ENCODE results near the gene RPS13. TPM values are rescaled to one million over a fixed set of nuclear protein-coding genes. Genes with fewer than 3 reads are reported as not detected.

The RPS13 gene
- total RNA-seq, 2 donors from 2014 or later = 660 to 806 TPM

DNA sequence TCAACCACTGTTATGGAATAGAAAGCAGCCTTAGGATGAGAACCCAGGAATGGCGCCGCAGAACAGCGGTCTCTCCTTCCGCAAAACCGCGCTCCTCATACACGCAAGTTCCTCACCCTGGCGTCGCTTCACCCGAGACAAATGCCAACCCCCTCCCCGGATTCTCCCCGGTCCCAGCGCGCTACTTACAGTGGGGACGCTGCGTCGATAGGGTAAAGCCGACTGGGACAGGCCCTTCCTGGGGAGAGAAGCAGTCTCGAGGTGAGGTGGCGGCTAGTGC is 287 bp downstream of the RPS13 start:
- intact Hi-C loops (cut with DNase I) = no loop called here
- 0 to 1% methylated on average over 2 to 20 of the region's 20 CpGs for WGBS, 2 donors

DNA sequence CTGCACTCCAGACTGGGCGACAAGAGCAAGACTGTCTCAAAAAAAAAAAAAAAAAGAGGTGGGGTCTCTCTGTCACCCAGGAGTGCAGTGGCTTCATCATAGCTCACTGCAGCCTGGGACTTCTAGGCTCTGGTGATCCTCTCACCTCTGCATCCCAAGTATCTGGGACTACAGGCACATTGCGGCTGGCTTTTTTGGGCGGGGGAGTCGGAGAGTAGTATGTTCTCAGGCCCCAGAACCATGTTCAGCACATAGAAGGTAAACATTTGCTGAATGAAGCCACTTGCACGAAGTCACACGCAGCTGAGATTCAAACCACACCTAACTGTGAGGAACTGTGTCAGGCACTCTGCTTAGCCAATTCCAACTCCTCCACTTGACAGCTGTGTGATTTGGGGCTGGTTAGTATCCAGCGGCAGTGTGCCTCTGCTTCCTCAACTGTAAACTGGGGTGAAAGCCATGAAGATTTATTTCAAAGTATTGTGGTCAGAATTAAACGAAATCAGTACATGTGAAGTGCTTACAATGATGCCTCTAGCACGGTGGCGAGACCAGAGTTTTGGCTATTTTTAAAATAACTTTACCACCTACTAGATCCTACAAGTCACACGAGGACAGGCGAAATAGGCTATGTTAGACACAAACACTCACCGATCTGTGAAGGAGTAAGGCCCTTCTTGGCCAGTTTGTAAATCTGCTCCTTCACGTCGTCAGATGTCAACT is 789 bp downstream of the RPS13 start:
- Histone ChIP-seq H3K4me1 (peaks cover 29% of the 10 kb centered on the region), H3K27me3 (no peaks in the 10 kb centered on the region), H3K36me3 (replicated peaks in 1 of 2; ENCODE audit: insufficient read depth in 1 of 2, low read depth in 2 of 2) (peaks cover 6 to 21% of the 10 kb centered on the region in 2 donors), H3K4me3 (peak overlapping the region; percentile 84 to 88), H3K9me3 (no peaks in the 10 kb centered on the region), H3K27ac (peak overlapping the region; percentile 75 to 94 (median 90))
- WGBS, 2 donors = 6 to 14% methylated on average over 14 to 15 of the region's 15 CpGs
- DNase-seq (peak in 1 of 4 donors; percentile 22), ATAC-seq (no peak)
- TF ChIP-seq, protein P1, sequence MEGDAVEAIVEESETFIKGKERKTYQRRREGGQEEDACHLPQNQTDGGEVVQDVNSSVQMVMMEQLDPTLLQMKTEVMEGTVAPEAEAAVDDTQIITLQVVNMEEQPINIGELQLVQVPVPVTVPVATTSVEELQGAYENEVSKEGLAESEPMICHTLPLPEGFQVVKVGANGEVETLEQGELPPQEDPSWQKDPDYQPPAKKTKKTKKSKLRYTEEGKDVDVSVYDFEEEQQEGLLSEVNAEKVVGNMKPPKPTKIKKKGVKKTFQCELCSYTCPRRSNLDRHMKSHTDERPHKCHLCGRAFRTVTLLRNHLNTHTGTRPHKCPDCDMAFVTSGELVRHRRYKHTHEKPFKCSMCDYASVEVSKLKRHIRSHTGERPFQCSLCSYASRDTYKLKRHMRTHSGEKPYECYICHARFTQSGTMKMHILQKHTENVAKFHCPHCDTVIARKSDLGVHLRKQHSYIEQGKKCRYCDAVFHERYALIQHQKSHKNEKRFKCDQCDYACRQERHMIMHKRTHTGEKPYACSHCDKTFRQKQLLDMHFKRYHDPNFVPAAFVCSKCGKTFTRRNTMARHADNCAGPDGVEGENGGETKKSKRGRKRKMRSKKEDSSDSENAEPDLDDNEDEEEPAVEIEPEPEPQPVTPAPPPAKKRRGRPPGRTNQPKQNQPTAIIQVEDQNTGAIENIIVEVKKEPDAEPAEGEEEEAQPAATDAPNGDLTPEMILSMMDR (IDR thresholded peaks at IDR 0.05) = no peak
- no peak for TF ChIP-seq POLR2A (IDR thresholded peaks at IDR 0.05)
- intact Hi-C loops (cut with DNase I) = no loop called here

More for the DNA sequence above, 287 bp downstream of the RPS13 start:
- DNase-seq (no peak), ATAC-seq (peak; percentile 27)
- peak overlapping the region; percentile 75 to 94 (median 90) for H3K27ac ChIP-seq
- no peaks in the 10 kb centered on the region for H3K27me3 ChIP-seq
- H3K9me3 ChIP-seq = no peaks in the 10 kb centered on the region
- H3K4me3 ChIP-seq = peak overlapping the region; percentile 84 to 88
- peaks cover 6 to 21% of the 10 kb centered on the region in 2 donors for H3K36me3 ChIP-seq (replicated peaks in 1 of 2; ENCODE audit: insufficient read depth in 1 of 2, low read depth in 2 of 2)
- TF ChIP-seq, protein P1 (IDR thresholded peaks at IDR 0.05) = no peak
- TF ChIP-seq POLR2A (IDR thresholded peaks at IDR 0.05) = no peak
- H3K4me1 ChIP-seq = peaks cover 29% of the 10 kb centered on the region

DNA sequence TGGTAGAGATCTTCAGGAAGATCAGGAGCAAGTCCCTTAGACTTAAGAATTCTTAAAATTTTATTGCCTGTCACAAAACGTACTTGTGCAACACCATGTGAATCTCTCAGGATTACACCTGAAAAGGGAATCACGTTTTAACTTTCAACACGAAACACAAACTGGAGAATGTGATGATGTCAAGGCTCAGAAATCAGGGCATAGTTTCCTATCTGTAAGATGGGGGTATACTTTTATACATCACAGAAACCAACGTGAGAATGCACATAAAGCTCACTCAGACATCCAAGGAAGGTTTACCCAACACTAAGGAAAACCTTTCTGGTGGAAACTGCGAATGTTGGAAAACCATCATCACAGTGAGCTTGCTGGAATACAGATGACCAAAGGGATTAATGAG is 2.0 kb downstream of the RPS13 start:
- intact Hi-C loops (cut with DNase I) = no loop called here
- Histone ChIP-seq H3K9me3 (no peaks in the 10 kb centered on the region), H3K27ac (no peak overlapping the region), H3K27me3 (no peaks in the 10 kb centered on the region), H3K36me3 (replicated peaks in 1 of 2; ENCODE audit: insufficient read depth in 1 of 2, low read depth in 2 of 2) (peaks cover 6 to 21% of the 10 kb centered on the region in 2 donors), H3K4me3 (no peak overlapping the region), H3K4me1 (peaks cover 29% of the 10 kb centered on the region)
- TF ChIP-seq, protein P1 (IDR thresholded peaks at IDR 0.05) = no peak
- no peak for TF ChIP-seq POLR2A (IDR thresholded peaks at IDR 0.05)
- 62 to 71% methylated on average over 5 of the region's 5 CpGs for WGBS, 2 donors
- no peak for DNase-seq
- ATAC-seq = no peak

DNA sequence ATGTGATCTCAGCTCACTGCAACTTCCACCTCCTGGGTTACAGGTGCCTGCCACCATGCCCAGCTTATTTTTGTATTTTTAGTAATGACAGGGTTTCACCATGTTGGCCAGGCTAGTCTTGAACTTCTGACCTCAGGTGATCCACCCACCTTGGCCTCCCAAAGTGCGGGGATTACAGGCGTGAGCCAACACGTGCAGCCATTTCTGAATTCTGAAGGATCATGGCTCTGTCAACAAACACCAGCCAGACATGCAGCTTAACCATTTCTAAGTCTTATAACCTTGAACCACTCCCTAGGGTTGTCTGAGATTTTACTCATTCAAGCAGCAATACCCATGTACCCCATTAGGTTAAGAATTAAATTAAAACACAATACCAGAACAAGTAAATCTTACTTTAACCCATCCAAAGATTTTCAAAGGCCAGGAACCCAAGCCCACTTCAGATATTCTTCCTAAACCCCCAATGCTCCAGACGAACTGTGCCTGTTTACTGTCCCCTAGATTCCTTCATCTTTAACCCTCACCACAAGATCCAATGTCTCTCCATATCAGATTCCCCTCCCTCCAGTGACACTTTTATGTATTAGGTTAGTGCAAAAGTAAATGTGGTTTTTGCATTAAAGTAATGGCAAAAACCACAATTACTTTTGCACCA is 4.0 kb downstream of the RPS13 start:
- 36 to 54% methylated on average over 4 of the region's 4 CpGs for WGBS, 2 donors
- intact Hi-C loops (cut with DNase I) = no loop called here
- H3K4me1 ChIP-seq = peaks cover 27% of the 10 kb centered on the region
- peaks cover 6 to 21% of the 10 kb centered on the region in 2 donors for H3K36me3 ChIP-seq (replicated peaks in 1 of 2; ENCODE audit: insufficient read depth in 1 of 2, low read depth in 2 of 2)
- peak in 1 of 3 donors; percentile 5 for TF ChIP-seq POLR2A (IDR thresholded peaks at IDR 0.05)
- TF ChIP-seq, protein P1 (IDR thresholded peaks at IDR 0.05) = no peak
- no peak for ATAC-seq
- no peaks in the 10 kb centered on the region for H3K27me3 ChIP-seq
- H3K27ac ChIP-seq = no peak overlapping the region
- H3K9me3 ChIP-seq = no peaks in the 10 kb centered on the region
- no peak overlapping the region for H3K4me3 ChIP-seq
- DNase-seq = no peak
